AG04450 (cell line): ENCODE data around the gene GSG1L. TPM values are rescaled to one million over a fixed set of nuclear protein-coding genes. Genes with fewer than 3 reads are reported as not detected.

Experiments
- CTCF ChIA-PET: fragments of 300-600, 350-600 bp; formaldehyde crosslinking; extraction: SDS; loops from one replicate; lab custom pipeline; 2022; ENCODE audit warnings: antibody characterized with exemption, inconsistent platforms; lab: Charles Lee
- POLR2A ChIA-PET: fragments of 350-600 bp; formaldehyde crosslinking; extraction: SDS; loops from one replicate; lab custom pipeline; 2021; ENCODE audit warnings: antibody characterized with exemption, inconsistent platforms; lab: Yijun Ruan, JAX
- DNase-seq: peaks from one replicate; pipeline ENCODE4 v3.0.0-alpha.2; 2011; ENCODE audit warnings: low read depth, low spot score
- H3K27ac ChIP-seq: one replicate; pipeline ENCODE4 v1.5.1; 2012; ENCODE audit warnings: low read depth, low read length, control low read depth
- H3K27me3 ChIP-seq: one replicate; pipeline ENCODE4 v1.6.0; 2012; ENCODE audit warnings: low read length; ENCODE audit not compliant: control insufficient read depth, insufficient read depth
- H3K4me3 ChIP-seq: 2 replicates; pipeline ENCODE4 v1.5.1; 2011; ENCODE audit warnings: mild to moderate bottlenecking, low read depth, low read length, control low read depth
- H3K9me3 ChIP-seq: 2 replicates; pipeline ENCODE4 v1.5.1; 2012; ENCODE audit warnings: low read length; ENCODE audit not compliant: control insufficient read depth, insufficient read depth
- CTCF ChIP-seq: IDR thresholded peaks from 2 replicates; pipeline ENCODE4 v1.5.1; 2011; ENCODE audit warnings: low read depth, low read length, control low read depth, inconsistent platforms
- polyA plus RNA-seq: library from polyadenylated mRNA; depleted of rRNA; stranded (reverse); fragments of >200 nt; gene quantifications from 2 replicates; pipeline ENCODE4 v1.2.3, GENCODE V29; 2011

GSG1L gene
- polyA plus RNA-seq, 1 experiment = not detected

- no peak for DNase-seq
- Histone ChIP-seq H3K9me3 (no peaks in the 10 kb centered on the region; the same call in 1 of the 2 replicates), H3K4me3 (no peak overlapping the region), H3K27me3 (no peaks in the 10 kb centered on the region), H3K27ac (no peak overlapping the region)
- no peak for TF ChIP-seq CTCF
- ChIA-PET POLR2A (no interaction called here), CTCF (no interaction called here)
Observed at GRCh38 chr16:28041615-28042014, 21.9 kb downstream of the GSG1L start.

GRCh38 chr16:28040039-28040438 lies 23.5 kb downstream of the GSG1L start:
- POLR2A ChIA-PET = no interaction called here
- TF ChIP-seq CTCF = no peak
- Histone ChIP-seq H3K4me3 (no peak overlapping the region), H3K9me3 (no peaks in the 10 kb centered on the region; the same call in 1 of the 2 replicates), H3K27ac (no peak overlapping the region), H3K27me3 (peaks cover 8% of the 10 kb centered on the region)
- no peak for DNase-seq
- CTCF ChIA-PET = no interaction called here

GRCh38 chr16:28039493-28039892 lies 24.0 kb downstream of the GSG1L start:
- no peak overlapping the region for H3K27ac ChIP-seq
- no peak overlapping the region for H3K4me3 ChIP-seq
- TF ChIP-seq CTCF = no peak
- no peak for DNase-seq
- POLR2A ChIA-PET = no interaction called here
- H3K27me3 ChIP-seq = peaks cover 8% of the 10 kb centered on the region
- H3K9me3 ChIP-seq = no peaks in the 10 kb centered on the region; the same call in 1 of the 2 replicates
- CTCF ChIA-PET = no interaction called here

- no peak overlapping the region for H3K27ac ChIP-seq
- CTCF ChIA-PET = no interaction called here
- no peak overlapping the region for H3K4me3 ChIP-seq
- H3K9me3 ChIP-seq = no peaks in the 10 kb centered on the region; the same call in 1 of the 2 replicates
- peaks cover 8% of the 10 kb centered on the region for H3K27me3 ChIP-seq
- no peak for TF ChIP-seq CTCF
- DNase-seq = no peak
- POLR2A ChIA-PET = no interaction called here
Observed at GRCh38 chr16:28038409-28038808, 25.1 kb downstream of the GSG1L start.

GRCh38 chr16:28035866-28036393 lies 27.6 kb downstream of the GSG1L start:
- POLR2A ChIA-PET = no interaction called here
- TF ChIP-seq CTCF = no peak
- Histone ChIP-seq H3K9me3 (no peaks in the 10 kb centered on the region; the same call in 1 of the 2 replicates), H3K27ac (no peak overlapping the region), H3K4me3 (no peak overlapping the region), H3K27me3 (peaks cover 8% of the 10 kb centered on the region)
- CTCF ChIA-PET = no interaction called here
- DNase-seq = no peak
